ENCODE results near the gene DAB1.

Gene DAB1

GRCh38 chr1:57376041-57376440, 47.8 kb downstream of the DAB1 start:
- DNase-seq (ENCODE audit: low read depth): no peak
- TF ChIP-seq CTCF (conservative IDR thresholded peaks at IDR 0.05; ENCODE audit: control insufficient read depth, insufficient read depth, low read depth, low read length): no peak

GRCh38 chr1:57369889-57370288, 54.0 kb downstream of the DAB1 start:
- no peak overlapping the region for H3K4me3 ChIP-seq (ENCODE audit: control insufficient read depth, low read depth, low read length)
- DNase-seq (ENCODE audit: low read depth): no peak
- no peak for TF ChIP-seq CTCF (conservative IDR thresholded peaks at IDR 0.05; ENCODE audit: control insufficient read depth, insufficient read depth, low read depth, low read length)

More at GRCh38 chr1:57376041-57376440, 47.8 kb downstream of the DAB1 start:
- H3K4me3 ChIP-seq (ENCODE audit: control insufficient read depth, low read depth, low read length): no peak overlapping the region

- TF ChIP-seq CTCF (conservative IDR thresholded peaks at IDR 0.05; ENCODE audit: control insufficient read depth, insufficient read depth, low read depth, low read length): no peak
- H3K4me3 ChIP-seq (ENCODE audit: control insufficient read depth, low read depth, low read length): no peak overlapping the region
- DNase-seq (ENCODE audit: low read depth): no peak
Observed at GRCh38 chr1:57367945-57368344, 55.9 kb downstream of the DAB1 start.

- H3K4me3 ChIP-seq (ENCODE audit: control insufficient read depth, low read depth, low read length): no peak overlapping the region
- no peak for TF ChIP-seq CTCF (conservative IDR thresholded peaks at IDR 0.05; ENCODE audit: control insufficient read depth, insufficient read depth, low read depth, low read length)
- DNase-seq (ENCODE audit: low read depth): no peak
Observed at GRCh38 chr1:57363643-57364042, 60.2 kb downstream of the DAB1 start.

- TF ChIP-seq CTCF (conservative IDR thresholded peaks at IDR 0.05; ENCODE audit: control insufficient read depth, insufficient read depth, low read depth, low read length): no peak
- DNase-seq (ENCODE audit: low read depth): no peak
- H3K4me3 ChIP-seq (ENCODE audit: control insufficient read depth, low read depth, low read length): no peak overlapping the region
Observed at GRCh38 chr1:57363165-57363564, 60.7 kb downstream of the DAB1 start.

- no peak for DNase-seq (ENCODE audit: low read depth)
- no peak overlapping the region for H3K4me3 ChIP-seq (ENCODE audit: control insufficient read depth, low read depth, low read length)
- no peak for TF ChIP-seq CTCF (conservative IDR thresholded peaks at IDR 0.05; ENCODE audit: control insufficient read depth, insufficient read depth, low read depth, low read length)
Observed at GRCh38 chr1:57362480-57362879, 61.4 kb downstream of the DAB1 start.

GRCh38 chr1:57361516-57361915, 62.3 kb downstream of the DAB1 start:
- no peak for DNase-seq (ENCODE audit: low read depth)
- TF ChIP-seq CTCF (conservative IDR thresholded peaks at IDR 0.05; ENCODE audit: control insufficient read depth, insufficient read depth, low read depth, low read length): no peak

More at GRCh38 chr1:57361516-57361915, 62.3 kb downstream of the DAB1 start:
- H3K4me3 ChIP-seq (ENCODE audit: control insufficient read depth, low read depth, low read length): no peak overlapping the region
